Testis (tissue), 3 donors: ENCODE results near the gene COX19. TPM values are rescaled to one million over a fixed set of nuclear protein-coding genes. Genes with fewer than 3 reads are reported as not detected.

Experiments used
- DNase-seq: peaks from one replicate; pipeline ENCODE4 v3.0.0-alpha.2; 2019
- H3K27ac ChIP-seq, 2 donors: fragments of 200-600 bp; sonication (generic); one replicate each; pipeline ENCODE4 v1.5.1; 2019
- H3K27me3 ChIP-seq: fragments of 200-600 bp; sonication (generic); one replicate; pipeline ENCODE4 v1.5.1; 2019
- H3K36me3 ChIP-seq: fragments of 200-600 bp; sonication (generic); one replicate; pipeline ENCODE4 v1.5.1; 2017; ENCODE audit warnings: low read depth; ENCODE audit errors: missing control alignments
- H3K4me1 ChIP-seq: fragments of 200-600 bp; sonication (generic); one replicate; pipeline ENCODE4 v1.5.1; 2019
- H3K4me3 ChIP-seq, 2 donors: fragments of 200-600 bp; sonication (generic); one replicate each; pipeline ENCODE4 v1.5.1; 2017 to 2019
- H3K9me3 ChIP-seq: fragments of 200-600 bp; sonication (generic); one replicate; pipeline ENCODE4 v1.5.1; 2017
- CTCF ChIP-seq, 3 experiments: fragments of 450-650 bp in 2 of 3; fragments of 200-600 bp in 1 of 3; sonication (generic) in 1 of 3; IDR thresholded peaks; one replicate each; pipeline ENCODE4 v1.5.1; 2016 to 2019; ENCODE audit warnings: antibody characterized with exemption in 3 of 3, mild to moderate bottlenecking in 2 of 3, moderate library complexity in 1 of 3
- POLR2A ChIP-seq: fragments of 450-650 bp; IDR thresholded peaks from one replicate; pipeline ENCODE4 v1.6.1; 2017; ENCODE audit warnings: antibody characterized with exemption, mild to moderate bottlenecking, moderate library complexity
- WGBS, 2 donors: methylation state at CpG; one replicate each; pipeline ENCODE4 v1.1.5; 2018; 5-methylcytosine and 5-hydroxymethylcytosine counted together
- intact Hi-C: fragments of 100-400 bp; cut with DNase I; formaldehyde crosslinking; loops from one replicate; pipeline ENCODE4 v1.15.1; 2023; ENCODE audit warnings: low total_unique reads
- polyA plus RNA-seq: library from polyadenylated mRNA; stranded (reverse); fragments of 350-450 nt; fragmentation: Illumina TruSeq; extraction: RNeasy Lipid Tissue Mini Kit (QIAGEN cat#74804); gene quantifications from one replicate; pipeline ENCODE4 v1.2.3, GENCODE V29; 2014; ENCODE audit warnings: low read depth, low replicate concordance; ENCODE audit not compliant: insufficient read depth
- total RNA-seq, 2 donors: library from RNA; depleted of rRNA; stranded (reverse); fragments of >200 nt; gene quantifications; one replicate each; pipeline ENCODE4 v1.2.3, GENCODE V29; 2016

Gene COX19
- total and polyA plus RNA-seq, 3 donors from 2014 or later: 8.8 to 23.5 (median 21.6) TPM

- no peak for DNase-seq
- intact Hi-C loops: loop anchor here (10.0 kb wide), 1 partner anchor 179 kb away; no protein-coding TSS in a partner anchor
- TF ChIP-seq POLR2A (no peak), CTCF (IDR thresholded peaks at IDR 0.05) (no peak)
These were observed 20.2 kb upstream of the COX19 start for GRCh38 chr7:995571-995970.

GRCh38 chr7:994592-995308, 19.4 kb upstream of the COX19 start:
- DNase-seq: no peak
- Histone ChIP-seq H3K4me1 (peaks cover 12% of the 10 kb centered on the region), H3K36me3 (no peaks in the 10 kb centered on the region), H3K27me3 (no peaks in the 10 kb centered on the region), H3K4me3 (no peak overlapping the region), H3K9me3 (no peaks in the 10 kb centered on the region), H3K27ac (no peak overlapping the region)
- intact Hi-C loops: loop anchor here (10.0 kb wide), 1 partner anchor 180 kb away; no protein-coding TSS in a partner anchor
- WGBS, 2 donors: 74 to 77% methylated on average over 9 to 28 of the region's 28 CpGs
- no peak for TF ChIP-seq POLR2A

More at GRCh38 chr7:995571-995970, 20.2 kb upstream of the COX19 start:
- H3K4me1 ChIP-seq: peaks cover 12% of the 10 kb centered on the region
- no peaks in the 10 kb centered on the region for H3K9me3 ChIP-seq
- H3K4me3 ChIP-seq: no peak overlapping the region
- no peak overlapping the region for H3K27ac ChIP-seq
- no peaks in the 10 kb centered on the region for H3K27me3 ChIP-seq
- no peaks in the 10 kb centered on the region for H3K36me3 ChIP-seq
- WGBS, 2 donors: 90 to 100% methylated on average over 1 to 14 of the region's 14 CpGs

- TF ChIP-seq CTCF (IDR thresholded peaks at IDR 0.05) (peak; percentile 99), POLR2A (no peak)
- no peak overlapping the region for H3K27ac ChIP-seq
- 34 to 42% methylated on average over 6 to 34 of the region's 34 CpGs for WGBS, 2 donors
- peaks cover 25% of the 10 kb centered on the region for H3K4me1 ChIP-seq
- H3K36me3 ChIP-seq: no peaks in the 10 kb centered on the region
- intact Hi-C loops: loop anchor here (2.0 to 10.0 kb wide), 2 partner anchors 72 to 182 kb away; no protein-coding TSS in a partner anchor
- peak; percentile 96 for DNase-seq
- no peaks in the 10 kb centered on the region for H3K27me3 ChIP-seq
- H3K4me3 ChIP-seq: no peak overlapping the region
- no peaks in the 10 kb centered on the region for H3K9me3 ChIP-seq
These were observed 17.6 kb upstream of the COX19 start for GRCh38 chr7:992709-993607.

- peaks cover 29% of the 10 kb centered on the region for H3K4me1 ChIP-seq
- H3K9me3 ChIP-seq: no peaks in the 10 kb centered on the region
- no peaks in the 10 kb centered on the region for H3K36me3 ChIP-seq
- no peak for DNase-seq
- TF ChIP-seq POLR2A: no peak
- no peak for TF ChIP-seq CTCF (IDR thresholded peaks at IDR 0.05)
- no peak overlapping the region for H3K4me3 ChIP-seq
- no peaks in the 10 kb centered on the region for H3K27me3 ChIP-seq
- no peak overlapping the region for H3K27ac ChIP-seq
- 83 to 87% methylated on average over 23 to 33 of the region's 34 CpGs for WGBS, 2 donors
- intact Hi-C loops: loop anchor here (2.0 to 10.0 kb wide), 2 partner anchors 73 to 183 kb away; no protein-coding TSS in a partner anchor
These were observed 16.6 kb upstream of the COX19 start for GRCh38 chr7:991729-992656.
